ENCODE data around the gene ADRA2A.

DNA sequence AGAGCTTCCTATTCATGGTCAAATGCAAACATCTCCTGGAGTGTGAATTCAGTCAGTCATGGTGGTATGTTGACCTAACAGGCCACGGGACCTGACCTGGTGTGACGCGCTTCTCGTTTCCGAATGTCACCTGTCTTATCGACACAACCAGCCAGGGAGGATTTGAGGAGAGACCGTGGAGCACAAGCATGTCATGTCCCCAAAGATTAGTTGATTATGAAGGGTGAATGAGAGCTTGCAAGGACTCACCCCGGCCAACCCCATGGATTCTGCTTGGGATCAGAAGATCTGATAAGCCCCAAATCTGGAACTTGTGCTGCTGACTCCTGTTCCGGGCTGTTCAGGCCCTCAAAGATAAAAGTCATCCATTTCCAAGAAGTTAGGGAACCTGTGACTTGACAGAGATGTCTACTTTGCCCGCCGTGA lies 10.5 kb downstream of the ADRA2A start:
- no peak for TF ChIP-seq POLR2AphosphoS5 (IDR thresholded peaks at IDR 0.05; ENCODE audit: borderline replicate concordance, low read depth, low read length)
- TF ChIP-seq FOXP2 (optimal IDR thresholded peaks at IDR 0.05; ENCODE audit: control extremely low read depth, extremely low read length, insufficient read depth): no peak
- TF ChIP-seq EZH2 (IDR thresholded peaks at IDR 0.05): no peak
